Retina (tissue), 1 donor: ENCODE measurements around the gene FGF21.
"Not testable (repeated sequence)": the region's sequence is repeated elsewhere in the genome, so short reads cannot be mapped to it uniquely, and the experiment has no call there.

Source experiments
- DNase-seq: peaks from one replicate; pipeline ENCODE4 v3.0.0-alpha.2; 2016

The FGF21 gene

DNA sequence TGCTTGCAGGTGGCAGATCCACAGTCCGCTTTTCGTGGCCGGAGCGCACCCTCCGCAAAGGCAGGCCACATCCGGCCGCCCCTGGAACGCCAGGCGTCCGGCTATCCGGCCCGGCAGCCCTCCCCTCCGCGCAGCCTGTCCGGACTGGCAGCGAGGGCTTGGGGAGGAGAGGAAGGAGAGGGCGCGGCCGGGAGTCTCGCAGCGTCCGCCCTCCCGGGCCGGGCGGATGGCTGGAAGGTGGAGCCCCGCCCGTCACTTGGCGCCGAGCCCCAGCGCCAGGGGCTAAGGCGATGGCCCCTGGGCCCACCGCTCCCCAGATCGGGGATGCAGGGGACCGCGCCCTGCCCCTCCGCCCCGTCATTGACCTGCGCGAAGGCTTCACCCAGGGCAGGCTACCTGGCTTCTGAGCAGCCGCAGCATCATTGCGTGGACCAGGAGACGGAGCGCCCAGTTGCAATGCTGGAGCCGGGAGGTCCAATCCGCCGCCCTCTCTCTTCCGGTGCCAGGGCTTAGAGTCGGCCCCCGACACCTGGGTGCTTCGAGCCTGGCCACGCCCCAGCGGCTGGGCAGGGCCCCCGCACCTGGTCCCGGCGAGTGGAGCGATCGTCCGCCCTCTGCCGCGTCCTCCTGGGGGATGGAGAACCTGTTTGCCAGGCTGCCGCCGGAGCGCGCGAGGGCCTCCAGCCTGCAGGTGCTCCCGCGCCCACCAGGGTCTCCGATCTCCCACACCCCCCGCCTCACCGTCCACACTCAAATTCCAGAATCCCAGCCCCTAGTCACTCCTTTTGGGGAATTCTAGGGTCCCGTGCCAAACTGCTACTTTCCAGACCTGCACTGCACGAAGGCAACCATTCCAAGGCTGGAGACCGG lies 2.6 kb upstream of the FGF21 start, which contains the start of gene FUT1:
Gene FUT1, minus strand, starts transcription at position 146 of the 870 bp plus-strand sequence. CDS start 1,360 bp downstream, outside the sequence.
- peak; percentile 79 for DNase-seq

- no peak for DNase-seq
Measured at GRCh38 chr19:48755787-48756186, 463 bp downstream of the FGF21 start.

- DNase-seq = no peak
Measured at GRCh38 chr19:48756212-48756611, 888 bp downstream of the FGF21 start.

GRCh38 chr19:48756686-48757085 lies 1.4 kb downstream of the FGF21 start:
- no peak for DNase-seq

GRCh38 chr19:48757089-48757675 lies 1.9 kb downstream of the FGF21 start:
- no peak for DNase-seq

DNA sequence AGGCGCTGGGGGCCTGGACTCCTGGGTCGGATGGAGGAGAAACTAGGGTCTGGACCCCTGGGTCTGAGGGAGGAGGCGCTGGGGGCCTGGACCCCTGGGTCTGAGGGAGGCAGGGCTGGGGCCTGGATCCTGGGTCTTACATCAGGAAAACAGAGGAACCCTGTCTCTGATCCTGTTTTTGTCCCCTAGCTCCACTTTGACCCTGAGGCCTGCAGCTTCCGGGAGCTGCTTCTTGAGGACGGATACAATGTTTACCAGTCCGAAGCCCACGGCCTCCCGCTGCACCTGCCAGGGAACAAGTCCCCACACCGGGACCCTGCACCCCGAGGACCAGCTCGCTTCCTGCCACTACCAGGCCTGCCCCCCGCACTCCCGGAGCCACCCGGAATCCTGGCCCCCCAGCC lies 2.4 kb downstream of the FGF21 start:
- no peak for DNase-seq

GRCh38 chr19:48760504-48761205 lies 5.3 kb downstream of the FGF21 start:
- no peak for DNase-seq

DNA sequence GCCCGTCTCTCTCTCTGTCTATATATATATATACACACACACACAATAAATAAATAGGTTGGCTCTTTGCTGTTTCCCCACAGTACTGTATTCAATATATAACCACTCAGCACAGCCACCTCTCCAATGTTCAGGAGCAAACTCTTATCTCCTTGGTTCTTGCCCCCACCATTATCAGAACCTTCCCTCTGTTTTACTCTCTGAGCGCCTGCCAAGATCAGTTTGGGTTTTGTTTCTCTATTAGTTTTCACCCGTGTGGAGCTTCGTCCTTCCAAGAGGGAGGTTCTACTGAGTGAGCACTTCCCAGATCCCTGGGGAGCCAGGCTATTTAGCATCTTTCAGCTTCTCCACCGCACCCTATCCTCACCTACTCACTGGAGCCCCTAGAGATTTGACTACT lies 10.5 kb downstream of the FGF21 start:
- DNase-seq = not testable (repeated sequence)

- DNase-seq = not testable (repeated sequence)
Measured at GRCh38 chr19:48768171-48768753, 12.9 kb downstream of the FGF21 start.

DNA sequence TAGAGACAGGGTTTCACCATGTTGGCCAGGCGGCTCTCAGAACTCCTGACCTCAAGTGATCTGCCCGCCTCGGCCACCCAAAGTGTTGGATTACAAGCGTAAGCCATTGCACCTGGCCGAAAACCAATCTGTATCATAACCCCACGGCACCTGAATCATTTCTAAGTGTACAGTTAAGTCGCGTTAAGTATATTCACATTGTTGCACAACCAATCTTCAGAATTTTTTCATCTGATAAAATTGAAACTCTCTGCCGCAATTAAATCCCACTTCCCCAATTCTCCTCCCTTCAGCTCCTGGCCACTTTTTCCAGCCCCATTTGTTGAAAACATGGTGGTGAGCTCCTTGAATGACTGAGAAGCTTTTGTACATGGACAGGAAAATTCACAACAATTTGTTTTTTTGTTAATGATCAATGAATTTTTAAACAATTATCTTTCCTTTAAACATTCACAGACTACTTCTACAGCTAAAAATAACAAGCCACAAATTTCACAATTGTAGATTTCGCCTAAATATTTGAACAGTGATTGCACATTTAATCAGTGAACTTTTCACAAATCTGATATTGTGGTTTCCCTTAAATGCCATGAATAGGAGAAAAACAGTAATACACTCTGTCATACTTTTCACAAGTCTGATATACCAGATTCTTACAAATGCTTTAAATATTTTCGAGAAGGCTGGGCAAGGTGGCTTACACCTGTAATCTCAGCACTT lies 13.8 kb downstream of the FGF21 start:
- no peak for DNase-seq

DNA sequence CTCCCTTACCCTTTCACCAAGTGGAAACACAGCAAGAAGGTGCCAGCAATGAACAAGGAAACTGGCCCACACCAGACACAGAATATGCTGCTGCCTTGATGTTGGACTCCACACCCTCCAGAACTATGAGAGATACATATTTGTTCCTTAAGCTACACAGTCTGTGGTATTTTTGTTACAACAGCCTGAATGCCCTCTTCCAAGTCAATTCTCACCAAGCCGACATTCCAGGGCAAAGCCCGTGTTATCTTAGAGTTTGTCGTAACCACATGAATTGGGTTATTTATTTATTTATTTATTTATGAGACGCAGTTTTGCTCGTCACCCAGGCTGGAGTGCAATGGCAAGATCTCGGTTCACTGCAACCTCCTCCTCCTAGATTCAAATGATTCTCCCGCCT lies 14.9 kb downstream of the FGF21 start:
- no peak for DNase-seq

DNA sequence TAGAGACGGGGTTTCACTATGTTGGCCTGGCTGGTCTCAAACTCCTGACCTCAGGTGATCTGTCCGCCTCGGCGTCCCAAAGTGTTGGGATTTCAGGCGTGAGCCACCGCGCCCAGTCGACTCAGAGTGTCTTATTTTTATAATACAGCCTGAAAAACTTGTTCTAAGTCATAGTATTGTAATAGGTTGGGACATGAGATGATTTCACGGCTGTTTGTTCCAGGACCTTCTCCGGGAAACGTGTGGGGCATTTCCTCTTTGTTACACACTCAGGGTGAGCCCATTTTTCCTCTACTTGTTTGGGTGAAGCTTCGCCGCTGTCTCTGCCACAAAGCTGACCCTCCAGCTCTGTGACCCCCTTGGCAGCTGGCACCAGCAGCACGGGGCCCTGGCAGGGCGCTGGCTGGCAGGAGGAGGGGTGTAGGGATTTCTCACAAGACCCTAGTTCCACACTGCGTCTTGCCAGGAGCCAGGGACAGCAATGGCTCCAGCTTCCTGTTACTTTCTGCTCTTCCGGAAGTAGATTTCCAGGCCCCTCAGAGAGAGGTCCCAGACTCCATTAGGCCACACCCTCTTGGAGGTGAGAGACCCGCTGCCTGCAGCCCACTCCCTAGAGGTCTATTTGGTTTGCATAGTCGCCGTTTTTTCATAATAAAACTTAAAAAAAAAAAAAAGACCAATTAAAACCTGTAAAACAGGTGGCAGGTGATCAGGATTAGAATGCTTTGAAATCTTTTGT lies 15.6 kb downstream of the FGF21 start:
- no peak for DNase-seq

DNA sequence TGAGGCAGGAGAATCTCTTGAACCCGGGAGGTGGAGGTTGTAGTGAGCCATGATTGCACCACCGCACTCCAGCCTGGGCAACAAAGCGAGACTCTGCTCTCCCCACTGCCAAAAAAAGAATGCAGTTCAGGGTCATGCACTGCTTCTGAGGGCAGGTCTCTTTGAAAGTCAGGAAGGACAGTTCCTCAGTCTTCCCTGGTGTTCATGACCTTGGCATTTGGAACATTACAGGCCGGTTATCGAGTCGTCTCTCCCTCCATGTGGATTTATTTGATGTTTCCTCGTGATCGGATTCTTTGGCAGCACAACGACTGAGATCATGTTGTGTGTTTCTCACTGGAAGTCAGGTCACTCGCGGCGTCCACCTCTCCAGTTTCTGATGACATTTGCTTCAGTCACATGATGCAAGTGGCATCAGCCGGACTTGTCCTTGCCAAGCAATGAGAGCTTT lies 17.2 kb downstream of the FGF21 start:
- DNase-seq = no peak

- DNase-seq = no peak
Measured at GRCh38 chr19:48777139-48777538, 21.8 kb downstream of the FGF21 start.

GRCh38 chr19:48777720-48778119 lies 22.4 kb downstream of the FGF21 start:
- no peak for DNase-seq

- DNase-seq = no peak
Measured at GRCh38 chr19:48779636-48780035, 24.3 kb downstream of the FGF21 start.

DNA sequence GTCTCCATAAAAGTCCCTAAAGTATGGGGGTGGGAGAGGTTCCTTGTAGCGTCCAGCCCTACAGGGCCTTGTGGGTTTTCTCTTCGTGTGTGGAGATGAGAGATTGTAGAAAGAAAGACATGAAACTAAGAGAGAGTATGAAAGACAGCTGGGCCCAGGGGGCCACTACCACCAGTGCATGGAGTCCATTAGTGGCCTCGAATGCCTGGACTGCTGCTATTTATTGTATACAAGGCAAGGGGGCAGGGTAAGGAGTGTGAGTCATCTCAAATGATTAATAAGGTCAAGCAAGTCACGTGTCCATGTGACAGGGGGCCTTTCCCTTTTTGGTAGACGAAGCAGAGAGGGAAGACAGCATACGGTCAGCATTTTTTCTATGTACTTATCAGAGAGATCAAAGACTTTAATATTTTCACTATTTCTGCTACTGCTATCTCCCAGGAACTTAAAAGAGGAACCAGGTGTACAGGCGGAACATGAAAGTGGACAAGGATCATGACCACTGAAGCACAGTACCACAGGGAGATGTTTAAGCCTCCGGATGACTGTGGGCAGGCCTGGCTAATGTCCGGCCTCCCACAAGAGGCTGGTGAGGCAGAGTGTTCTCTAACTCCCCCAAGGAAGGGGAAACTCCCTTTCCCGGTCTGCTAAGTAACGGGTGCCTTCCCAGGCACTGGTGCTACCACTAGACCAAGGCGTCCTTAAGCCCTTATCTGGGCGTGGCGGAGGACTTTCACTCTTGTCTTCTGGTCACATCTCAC lies 25.5 kb downstream of the FGF21 start:
- peak; percentile 28 for DNase-seq

DNA sequence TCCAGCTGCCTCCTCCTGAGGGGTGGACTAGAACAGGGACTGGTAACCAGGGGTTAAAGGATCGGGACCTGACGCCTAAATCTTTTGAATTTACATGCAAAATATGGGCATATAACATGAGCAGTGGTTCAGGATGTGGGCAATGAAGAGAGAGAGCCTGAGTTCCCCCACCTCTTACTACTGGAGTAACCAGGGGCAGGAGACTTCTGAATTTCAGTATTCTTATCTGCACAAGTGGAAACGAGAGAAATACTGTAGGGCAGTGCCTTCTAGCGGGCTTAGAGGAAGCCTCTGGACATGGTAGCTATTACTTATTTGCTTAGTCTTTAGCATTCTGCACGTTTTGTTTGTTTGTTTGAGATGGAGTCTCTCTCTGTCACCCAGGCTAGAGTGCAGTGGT lies 29.2 kb downstream of the FGF21 start:
- DNase-seq = no peak

GRCh38 chr19:48786422-48786821 lies 31.1 kb downstream of the FGF21 start:
- DNase-seq = not testable (repeated sequence)

DNA sequence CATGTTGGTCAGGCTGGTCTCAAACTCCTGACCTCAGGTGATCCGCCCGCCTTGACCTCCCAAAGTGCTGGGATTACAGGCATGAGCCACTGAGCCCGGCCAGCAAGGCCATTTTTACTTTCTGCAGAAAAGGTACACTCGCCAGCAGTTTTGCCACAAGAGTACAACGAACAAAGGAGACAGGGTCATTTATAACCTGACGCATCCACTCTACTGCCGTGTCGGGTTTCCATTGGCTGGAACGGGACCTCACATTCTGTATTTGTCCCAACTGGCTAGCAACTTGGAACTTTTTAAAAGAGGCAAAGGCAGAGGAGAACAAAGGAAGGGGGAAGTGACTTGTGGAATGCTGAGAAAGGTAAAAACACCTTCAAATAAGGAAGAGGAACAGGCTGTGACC lies 32.0 kb downstream of the FGF21 start:
- not testable (repeated sequence) for DNase-seq

- DNase-seq = no peak
Measured at GRCh38 chr19:48793271-48793670, 37.9 kb downstream of the FGF21 start.
